Liver (tissue), 2 donors: ENCODE data around the gene RAD51.

Experiments used
- EGR1 ChIP-seq, 2 donors: IDR thresholded peaks; 2 replicates each; pipeline ENCODE4 v1.6.1; 2016 to 2018; ENCODE audit warnings: antibody characterized with exemption in 2 of 2, low read depth in 2 of 2
- RXRA ChIP-seq, 2 donors: IDR thresholded peaks; 2 replicates each; pipeline ENCODE4 v1.6.1; 2017 to 2018; ENCODE audit warnings: antibody characterized with exemption in 2 of 2, mild to moderate bottlenecking in 1 of 2
- donor health status: healthy.

- TF ChIP-seq EGR1 (IDR thresholded peaks at IDR 0.05; ENCODE audit: low read depth in 2 of 2), result no peak
- TF ChIP-seq RXRA (IDR thresholded peaks at IDR 0.05), result no peak
Measured at GRCh38 chr15:40685376-40685775, 9.6 kb upstream of the RAD51 start.
